Neural progenitor cell (in vitro differentiated cells): ENCODE measurements around the gene TMEM115. TPM values are rescaled to one million over a fixed set of nuclear protein-coding genes. Genes with fewer than 3 reads are reported as not detected.

Experiments used
- DNase-seq: peaks from one replicate; pipeline ENCODE4 v3.0.0-alpha.2; 2016; ENCODE audit warnings: low spot score
- H2AFZ ChIP-seq: fragments of 200-600 bp; sonication (generic); replicated peaks from 2 replicates; pipeline ENCODE4 v1.6.1; 2016; ENCODE audit warnings: antibody characterized with exemption
- H3F3A ChIP-seq: fragments of 200-600 bp; sonication (generic); 2 replicates; pipeline ENCODE4 v1.6.1; 2016; ENCODE audit warnings: antibody characterized with exemption, low read depth
- H3K27ac ChIP-seq: fragments of 200-600 bp; sonication (generic); 2 replicates; pipeline ENCODE4 v1.5.1; 2016; ENCODE audit warnings: mild to moderate bottlenecking
- H3K27me3 ChIP-seq: fragments of 200-600 bp; sonication (generic); 2 replicates; pipeline ENCODE4 v1.6.1; 2016; ENCODE audit warnings: mild to moderate bottlenecking, moderate library complexity
- H3K36me3 ChIP-seq: fragments of 200-600 bp; sonication (generic); 2 replicates; pipeline ENCODE4 v1.5.1; 2016
- H3K4me1 ChIP-seq: fragments of 200-600 bp; sonication (generic); 2 replicates; pipeline ENCODE4 v1.6.1; 2016; ENCODE audit warnings: mixed run types
- H3K4me2 ChIP-seq: fragments of 200-600 bp; sonication (generic); 2 replicates; pipeline ENCODE4 v1.6.1; 2016
- H3K4me3 ChIP-seq: fragments of 200-600 bp; sonication (generic); 2 replicates; pipeline ENCODE4 v1.5.1; 2016
- H3K79me2 ChIP-seq: fragments of 200-600 bp; sonication (generic); 2 replicates; pipeline ENCODE4 v1.6.1; 2016; ENCODE audit warnings: low read depth
- H3K9ac ChIP-seq: fragments of 200-600 bp; sonication (generic); 2 replicates; pipeline ENCODE4 v1.6.1; 2016
- H3K9me3 ChIP-seq: fragments of 200-600 bp; sonication (generic); 2 replicates; pipeline ENCODE4 v1.5.1; 2016; ENCODE audit warnings: low read depth
- H4K20me1 ChIP-seq: fragments of 200-600 bp; sonication (generic); 2 replicates; pipeline ENCODE4 v1.6.1; 2016; ENCODE audit warnings: low read depth
- H3K27ac Mint-ChIP-seq: 3 replicates; pipeline ENCODE4 v1.8.0; 2021; ENCODE audit warnings: mixed read lengths
- H3K27me3 Mint-ChIP-seq: 2 replicates; pipeline ENCODE4 v1.8.0; 2022; ENCODE audit warnings: low read depth, mild to moderate bottlenecking, inconsistent platforms, moderate library complexity, mixed read lengths; ENCODE audit not compliant: insufficient read depth
- H3K36me3 Mint-ChIP-seq: 3 replicates; pipeline ENCODE4 v1.8.0; 2021; ENCODE audit warnings: mixed read lengths
- H3K4me1 Mint-ChIP-seq: 3 replicates; pipeline ENCODE4 v1.8.0; 2021; ENCODE audit warnings: mixed read lengths
- H3K4me3 Mint-ChIP-seq: 3 replicates; pipeline ENCODE4 v1.8.0; 2021; ENCODE audit warnings: mild to moderate bottlenecking, moderate library complexity, mixed read lengths
- H3K9me3 Mint-ChIP-seq: 3 replicates; pipeline ENCODE4 v1.8.0; 2020; ENCODE audit warnings: mixed read lengths
- CTCF ChIP-seq: fragments of 200-600 bp; sonication (generic); IDR thresholded peaks from 2 replicates; pipeline ENCODE4 v1.5.1; 2017; ENCODE audit warnings: antibody characterized with exemption, mild to moderate bottlenecking
- EZH2 ChIP-seq: fragments of 200-600 bp; sonication (generic); IDR thresholded peaks from 2 replicates; pipeline ENCODE4 v1.6.1; 2017; ENCODE audit warnings: antibody characterized with exemption, mild to moderate bottlenecking, moderate library complexity
- EZH2phosphoT487 ChIP-seq: fragments of 200-600 bp; sonication (generic); IDR thresholded peaks from 2 replicates; pipeline ENCODE4 v1.6.1; 2017; ENCODE audit warnings: antibody characterized with exemption
- total RNA-seq: library from RNA; depleted of rRNA; stranded (reverse); fragments of >200 nt; gene quantifications from 2 replicates; pipeline ENCODE4 v1.2.3, GENCODE V29; 2015; ENCODE audit warnings: low replicate concordance

Gene TMEM115
- total RNA-seq: 6.3 and 28.0 TPM in 2 replicates

GRCh38 chr3:50358911-50359759 lies at the start of gene TMEM115:
Gene TMEM115, minus strand, starts transcription at chr3:50359521. Its CDS starts 458 bp downstream, at chr3:50359063.
- Histone ChIP-seq H3K9ac (peak within 1 kb of the TSS; percentile 96), H3K4me1 (peaks cover 17% of the 10 kb centered on the region), H3K27me3 (peaks cover 7% of the 10 kb centered on the region), H3K79me2 (peaks cover 36% of the 10 kb centered on the region), H3K36me3 (no peaks in the 10 kb centered on the region), H4K20me1 (peaks cover 38% of the 10 kb centered on the region), H3K4me3 (peak within 1 kb of the TSS; percentile 79), H3K27ac (no peak within 1 kb of the TSS), H3F3A (no peaks in the 10 kb centered on the region), H2AFZ (peak within 1 kb of the TSS; percentile 93), H3K4me2 (peak within 1 kb of the TSS; percentile 92), H3K9me3 (no peaks in the 10 kb centered on the region)
- peak; percentile 98 for DNase-seq
- TF ChIP-seq EZH2: no peak
- TF ChIP-seq CTCF: no peak
- no peak for TF ChIP-seq EZH2phosphoT487
- Mint-ChIP-seq H3K4me3 (peak within 1 kb of the TSS; percentile 95), H3K27ac (peak within 1 kb of the TSS; percentile 83), H3K9me3 (no peaks in the 10 kb centered on the region), H3K27me3 (peaks cover 6% of the 10 kb centered on the region), H3K36me3 (peaks cover 7% of the 10 kb centered on the region), H3K4me1 (peaks cover 39% of the 10 kb centered on the region)

- Mint-ChIP-seq H3K9me3 (no peaks in the 10 kb centered on the region), H3K27ac (no peak overlapping the region), H3K36me3 (no peaks in the 10 kb centered on the region), H3K4me3 (no peak overlapping the region), H3K4me1 (peaks cover 9% of the 10 kb centered on the region), H3K27me3 (peaks cover 10% of the 10 kb centered on the region)
- Histone ChIP-seq H3K36me3 (no peaks in the 10 kb centered on the region), H4K20me1 (peaks cover 46% of the 10 kb centered on the region), H3F3A (no peaks in the 10 kb centered on the region), H3K79me2 (no peaks in the 10 kb centered on the region), H2AFZ (no peak overlapping the region), H3K4me2 (no peak overlapping the region), H3K9ac (no peak overlapping the region), H3K4me1 (no peaks in the 10 kb centered on the region), H3K27ac (no peak overlapping the region), H3K9me3 (no peaks in the 10 kb centered on the region), H3K27me3 (no peaks in the 10 kb centered on the region), H3K4me3 (no peak overlapping the region)
- no peak for TF ChIP-seq CTCF
- TF ChIP-seq EZH2phosphoT487: no peak
- no peak for TF ChIP-seq EZH2
- no peak for DNase-seq
Observed at GRCh38 chr3:50408443-50408944, 49.2 kb upstream of the TMEM115 start.

GRCh38 chr3:50406487-50406886 lies 47.2 kb upstream of the TMEM115 start:
- Histone ChIP-seq H3K4me1 (no peaks in the 10 kb centered on the region), H4K20me1 (peaks cover 52% of the 10 kb centered on the region), H3F3A (no peaks in the 10 kb centered on the region), H3K9ac (no peak overlapping the region), H3K36me3 (no peaks in the 10 kb centered on the region), H3K79me2 (no peaks in the 10 kb centered on the region), H2AFZ (no peak overlapping the region), H3K27me3 (no peaks in the 10 kb centered on the region), H3K27ac (no peak overlapping the region), H3K9me3 (no peaks in the 10 kb centered on the region), H3K4me3 (no peak overlapping the region), H3K4me2 (no peak overlapping the region)
- Mint-ChIP-seq H3K9me3 (no peaks in the 10 kb centered on the region), H3K4me3 (no peak overlapping the region), H3K27ac (no peak overlapping the region), H3K36me3 (no peaks in the 10 kb centered on the region), H3K27me3 (peaks cover 14% of the 10 kb centered on the region), H3K4me1 (peaks cover 6% of the 10 kb centered on the region)
- no peak for DNase-seq
- TF ChIP-seq EZH2phosphoT487: no peak
- TF ChIP-seq CTCF: no peak
- TF ChIP-seq EZH2: no peak
